Heart right ventricle (tissue), 16 donors: ENCODE measurements around the gene ADD2. TPM values are rescaled to one million over a fixed set of nuclear protein-coding genes. Genes with fewer than 3 reads are reported as not detected.

Experiments
- ATAC-seq, 8 donors: fragments of 200-7000 bp; cut with Tn5 transposase; one replicate each; pipeline ENCODE4 v1.9.1; 2020; ENCODE audit warnings: mild to moderate bottlenecking in 8 of 8, moderate library complexity in 8 of 8, moderate number of reproducible peaks in 1 of 8
- DNase-seq, 2 donors: peaks; one replicate each; pipeline ENCODE4 v3.0.0-alpha.2; 2020
- H3K27ac ChIP-seq, 10 donors: fragments of 200-600 bp; sonication (generic) in 2 of 10; one replicate each; pipeline versions ENCODE4 v1.5.0 to v1.8.0; 2020 to 2022; ENCODE audit warnings: mild to moderate bottlenecking in 3 of 10
- H3K27me3 ChIP-seq, 7 donors: fragments of 200-600 bp; one replicate each; pipeline ENCODE4 v1.8.0; 2021 to 2022; ENCODE audit warnings: mild to moderate bottlenecking in 2 of 7
- H3K36me3 ChIP-seq, 9 donors: fragments of 200-600 bp; sonication (generic) in 1 of 9; one replicate each; pipeline versions ENCODE4 v1.5.0 to v1.8.0; 2020 to 2022; ENCODE audit warnings: mild to moderate bottlenecking in 2 of 9
- H3K4me1 ChIP-seq, 9 donors: fragments of 200-600 bp; sonication (generic) in 1 of 9; one replicate each; pipeline versions ENCODE4 v1.5.0 to v1.8.0; 2020 to 2022; ENCODE audit warnings: mild to moderate bottlenecking in 4 of 9
- H3K4me3 ChIP-seq, 10 donors: fragments of 200-600 bp; sonication (generic) in 2 of 10; one replicate each; pipeline versions ENCODE4 v1.5.0 to v1.8.0; 2020 to 2022; ENCODE audit warnings: mild to moderate bottlenecking in 7 of 10, moderate library complexity in 2 of 10
- H3K9me3 ChIP-seq, 11 donors: fragments of 200-600 bp in 10 of 11; sonication (generic) in 2 of 11; one replicate each; pipeline versions ENCODE4 v1.5.0 to v1.8.0; 2013 to 2022; ENCODE audit warnings: mild to moderate bottlenecking in 2 of 11, control low read depth in 1 of 11, moderate library complexity in 1 of 11
- WGBS, 2 donors: extraction: QIAGEN DNeasy Blood & Tissue Kit; methylation state at CpG; one replicate each; pipeline ENCODE4 v1.1.7; 2013; ENCODE audit warnings: inconsistent platforms in 1 of 2; 5-methylcytosine and 5-hydroxymethylcytosine counted together
- intact Hi-C, 10 donors: fragments of 100-400 bp; cut with DNase I; formaldehyde crosslinking; loops; one replicate each; pipeline versions ENCODE4 v1.11.1 to v1.14.2; 2022
- polyA plus RNA-seq, 2 donors: library from polyadenylated mRNA; stranded (reverse); fragments of 200-250 nt; gene quantifications; one replicate each; pipeline ENCODE4 v1.2.3, GENCODE V29; 2013
- total RNA-seq, 10 donors: library from RNA; stranded (reverse); fragmentation: NEBNext Ultra II Directional in 3 of 10; extraction: Animal tissue kit (Norgen Biotek cat#: 25700) in 3 of 10; gene quantifications; one replicate each; pipeline versions ENCODE4 v1.2.1 to v1.2.4, GENCODE V29; 2021 to 2023
- TF ChIP-seq, protein P1 (sequence below), 9 donors: fragments of 200-600 bp; sonication (generic) in 2 of 9; IDR thresholded peaks; one replicate each; pipeline versions ENCODE4 v1.5.0 to v1.8.0; 2021 to 2022; ENCODE audit warnings: antibody characterized with exemption in 9 of 9, mild to moderate bottlenecking in 5 of 9, moderate library complexity in 1 of 9
- donor health status: Arrhythmogenic right ventricular cardiomyopathy.
- donor health status: ischemic (EF 13 %, LVEDD 7.1; RV severe dilation, severe dysfunction).
- donor health status: healthy with polysubstance abuse.
- donor health status: DM: no; HTN: yes; CAD: no.
- donor health status: DM: no; HTN: no; CAD: no.
- donor health status: ischemic (EF 25% LVEDD 6.9; RV normal size, moderate dysfunction).
- donor health status: ischemic (EF 25% LVEDD 5.7; RV mildly dilated, moderate dysfunction).
- donor health status: healthy.
- donor health status: DM: yes; HTN: yes; CAD: no.
- donor health status: Ischemic cardiomyopathy.
- donor health status: ischemic (EF 35%, LVEDD 5.7; RV mildly dilated, moderate dysfunction).
- donor health status: nonischemic (EF 11% LVEDD 7.7; RV severe dilation, severe dysfunction).
- donor health status: DM: yes; HTN: yes; CAD: no.
- donor health status: PGD.
- donor health status: ischemic (EF 29% LVEDD 5.4; RV normal size, mild dysfunction).
- donor health status: nonischemic (EF 23%, LVEDD 6.1; RV moderate dilation, normal function).

The ADD2 gene
- total and polyA plus RNA-seq, 12 donors = 0.16 to 5.7 (median 2.2) TPM

DNA sequence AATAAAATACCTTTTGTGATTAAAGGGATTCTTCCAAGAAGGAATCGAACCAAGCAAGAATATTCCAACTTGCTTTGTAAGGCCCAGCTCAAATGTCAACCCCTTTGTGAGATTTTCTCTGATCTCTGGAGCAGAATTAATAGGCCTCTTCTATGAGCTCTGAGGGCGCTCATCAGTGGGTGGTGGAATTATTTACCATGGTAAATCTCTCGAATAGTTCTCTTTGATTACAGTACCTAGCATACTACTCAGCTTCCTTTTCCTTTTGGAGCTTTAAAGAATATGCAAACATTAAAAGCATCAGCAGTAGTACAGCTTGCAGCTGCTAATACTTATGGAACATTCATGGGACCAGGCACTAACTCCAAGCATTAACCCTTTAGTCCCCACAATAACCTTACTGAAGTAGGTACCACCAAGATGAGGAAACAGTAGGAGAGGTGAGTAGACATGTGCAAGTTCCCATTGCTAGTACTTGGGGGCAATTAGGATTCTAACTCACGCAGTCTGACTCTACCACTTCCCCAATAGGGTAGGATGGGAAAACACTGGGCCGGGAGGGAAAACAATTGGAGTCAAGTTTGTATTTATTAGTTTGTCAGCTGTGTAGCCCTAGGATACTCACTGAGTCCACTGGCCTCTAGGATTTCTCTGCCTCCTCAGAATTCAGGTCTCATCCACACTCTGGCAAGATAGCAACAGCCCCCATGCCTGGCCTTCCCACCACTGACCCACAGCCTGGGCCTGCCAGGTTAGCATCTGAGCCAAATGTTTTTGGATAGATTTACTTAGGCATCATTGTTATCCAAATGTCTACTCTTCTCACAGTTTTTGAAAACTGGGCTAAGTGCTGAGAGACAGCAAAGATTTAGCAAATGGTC, 21.7 kb downstream of the ADD2 start:
- H3K4me1 ChIP-seq = no peaks in the 10 kb centered on the region
- intact Hi-C loops = no loop called here
- DNase-seq (no peak), ATAC-seq (no peak)
- no peaks in the 10 kb centered on the region for H3K36me3 ChIP-seq
- no peak overlapping the region for H3K4me3 ChIP-seq
- TF ChIP-seq, protein P1, sequence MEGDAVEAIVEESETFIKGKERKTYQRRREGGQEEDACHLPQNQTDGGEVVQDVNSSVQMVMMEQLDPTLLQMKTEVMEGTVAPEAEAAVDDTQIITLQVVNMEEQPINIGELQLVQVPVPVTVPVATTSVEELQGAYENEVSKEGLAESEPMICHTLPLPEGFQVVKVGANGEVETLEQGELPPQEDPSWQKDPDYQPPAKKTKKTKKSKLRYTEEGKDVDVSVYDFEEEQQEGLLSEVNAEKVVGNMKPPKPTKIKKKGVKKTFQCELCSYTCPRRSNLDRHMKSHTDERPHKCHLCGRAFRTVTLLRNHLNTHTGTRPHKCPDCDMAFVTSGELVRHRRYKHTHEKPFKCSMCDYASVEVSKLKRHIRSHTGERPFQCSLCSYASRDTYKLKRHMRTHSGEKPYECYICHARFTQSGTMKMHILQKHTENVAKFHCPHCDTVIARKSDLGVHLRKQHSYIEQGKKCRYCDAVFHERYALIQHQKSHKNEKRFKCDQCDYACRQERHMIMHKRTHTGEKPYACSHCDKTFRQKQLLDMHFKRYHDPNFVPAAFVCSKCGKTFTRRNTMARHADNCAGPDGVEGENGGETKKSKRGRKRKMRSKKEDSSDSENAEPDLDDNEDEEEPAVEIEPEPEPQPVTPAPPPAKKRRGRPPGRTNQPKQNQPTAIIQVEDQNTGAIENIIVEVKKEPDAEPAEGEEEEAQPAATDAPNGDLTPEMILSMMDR (IDR thresholded peaks at IDR 0.05) = no peak
- peaks cover 0 to 9% (median 0%) of the 10 kb centered on the region in 7 donors for H3K27me3 ChIP-seq
- WGBS, 2 donors = 73 to 81% methylated on average over 5 of the region's 5 CpGs
- H3K27ac ChIP-seq = no peak overlapping the region
- H3K9me3 ChIP-seq = no peaks in the 10 kb centered on the region

DNA sequence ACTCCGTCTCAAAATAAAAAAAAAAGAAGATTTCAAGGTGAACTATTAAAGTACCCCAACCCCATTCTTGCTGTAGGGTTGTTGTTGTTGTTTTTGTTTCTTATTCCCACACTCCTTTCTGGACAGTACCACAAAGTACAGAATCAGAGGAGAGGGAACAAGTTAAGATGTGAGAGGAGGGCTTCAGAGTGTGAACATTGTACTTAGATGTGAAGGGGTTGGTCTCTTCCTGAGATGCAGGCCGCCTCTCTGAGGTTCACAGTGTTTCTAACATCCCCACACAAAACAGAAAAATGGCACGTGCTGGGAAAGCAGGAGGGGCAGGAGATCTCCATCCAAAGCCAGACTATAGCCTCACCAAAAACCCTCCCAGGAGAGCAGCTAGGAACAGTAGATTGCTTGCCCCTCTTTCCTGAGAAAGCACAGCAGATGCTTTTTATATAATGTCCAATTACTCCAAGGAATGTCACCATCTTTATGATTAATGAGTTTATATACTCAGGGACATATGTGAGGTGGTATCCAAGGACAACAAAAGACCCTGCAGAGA, 22.6 kb downstream of the ADD2 start:
- Histone ChIP-seq H3K27ac (no peak overlapping the region), H3K36me3 (no peaks in the 10 kb centered on the region), H3K4me1 (no peaks in the 10 kb centered on the region), H3K9me3 (peaks cover 0 to 5% (median 0%) of the 10 kb centered on the region in 11 donors), H3K27me3 (peaks cover 0 to 9% (median 0%) of the 10 kb centered on the region in 7 donors), H3K4me3 (no peak overlapping the region)
- ATAC-seq (no peak), DNase-seq (no peak)
- TF ChIP-seq, protein P1 (IDR thresholded peaks at IDR 0.05) = no peak
- 72 to 80% methylated on average over 3 of the region's 3 CpGs for WGBS, 2 donors
- intact Hi-C loops = no loop called here

DNA sequence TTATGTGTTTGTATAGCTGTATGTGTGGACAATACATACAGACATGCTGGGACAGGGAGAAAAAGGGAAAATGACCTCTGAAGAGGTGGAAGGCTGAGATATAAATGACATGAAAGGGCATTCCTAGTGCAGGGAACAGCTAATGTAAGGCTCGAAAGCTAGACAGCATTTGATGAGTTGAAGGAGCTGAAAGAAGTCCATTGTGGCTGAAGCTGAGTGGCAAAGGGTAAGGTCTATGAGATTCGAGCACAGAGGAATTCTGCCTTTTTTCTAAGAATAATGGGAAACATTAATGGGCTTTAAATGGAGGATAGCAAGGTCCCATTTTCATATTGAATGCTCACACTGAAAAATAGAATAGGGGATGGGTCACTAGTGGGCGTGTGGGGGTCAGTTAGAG, 23.6 kb downstream of the ADD2 start:
- H3K36me3 ChIP-seq = no peaks in the 10 kb centered on the region
- 72 to 83% methylated on average over 3 of the region's 3 CpGs for WGBS, 2 donors
- no peak for ATAC-seq
- no peak for DNase-seq
- H3K9me3 ChIP-seq = peaks cover 0 to 14% (median 0%) of the 10 kb centered on the region in 11 donors
- no peaks in the 10 kb centered on the region for H3K4me1 ChIP-seq
- no peak overlapping the region for H3K4me3 ChIP-seq
- no peak overlapping the region for H3K27ac ChIP-seq
- intact Hi-C loops = no loop called here
- TF ChIP-seq, protein P1 (IDR thresholded peaks at IDR 0.05) = no peak
- H3K27me3 ChIP-seq = peaks cover 0 to 9% (median 0%) of the 10 kb centered on the region in 7 donors

DNA sequence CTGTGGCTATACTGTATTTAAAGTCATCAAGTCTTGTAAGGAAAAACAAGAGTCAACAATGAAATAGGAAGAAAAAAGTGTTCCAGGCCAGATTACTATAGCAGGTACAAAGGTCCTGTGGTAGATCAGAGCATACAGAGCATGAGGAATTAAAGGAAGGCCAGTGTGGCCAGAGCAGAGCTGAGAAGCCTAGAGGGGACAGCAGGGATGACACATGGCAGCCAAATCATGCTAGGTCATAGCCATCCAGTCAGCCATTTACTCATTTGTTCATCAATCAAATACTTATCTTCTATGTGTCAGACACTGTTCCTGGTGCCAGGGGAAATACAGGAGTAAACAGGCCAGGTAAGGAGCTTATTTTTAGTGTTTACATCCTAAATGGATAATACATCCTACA, 24.3 kb downstream of the ADD2 start:
- TF ChIP-seq, protein P1 (IDR thresholded peaks at IDR 0.05) = no peak
- DNase-seq = no peak
- Histone ChIP-seq H3K4me3 (no peak overlapping the region), H3K4me1 (no peaks in the 10 kb centered on the region), H3K27ac (no peak overlapping the region), H3K27me3 (peaks cover 0 to 9% (median 0%) of the 10 kb centered on the region in 7 donors), H3K9me3 (peaks cover 0 to 16% (median 0%) of the 10 kb centered on the region in 11 donors), H3K36me3 (no peaks in the 10 kb centered on the region)
- ATAC-seq = no peak
- intact Hi-C loops = no loop called here
